AG04450 (cell line): ENCODE results near the gene NOS3. TPM values are rescaled to one million over a fixed set of nuclear protein-coding genes. Genes with fewer than 3 reads are reported as not detected.
"Not testable (repeated sequence)": the region's sequence is repeated elsewhere in the genome, so short reads cannot be mapped to it uniquely, and the experiment has no call there.

Experiments
- CTCF ChIA-PET: fragments of 300-600, 350-600 bp; formaldehyde crosslinking; extraction: SDS; loops from one replicate; lab custom pipeline; 2022; ENCODE audit warnings: antibody characterized with exemption, inconsistent platforms; lab: Charles Lee
- POLR2A ChIA-PET: fragments of 350-600 bp; formaldehyde crosslinking; extraction: SDS; loops from one replicate; lab custom pipeline; 2021; ENCODE audit warnings: antibody characterized with exemption, inconsistent platforms; lab: Yijun Ruan, JAX
- DNase-seq: peaks from one replicate; pipeline ENCODE4 v3.0.0-alpha.2; 2011; ENCODE audit warnings: low read depth, low spot score
- H3K27ac ChIP-seq: one replicate; pipeline ENCODE4 v1.5.1; 2012; ENCODE audit warnings: low read depth, low read length, control low read depth
- H3K27me3 ChIP-seq: one replicate; pipeline ENCODE4 v1.6.0; 2012; ENCODE audit warnings: low read length; ENCODE audit not compliant: control insufficient read depth, insufficient read depth
- H3K4me3 ChIP-seq: 2 replicates; pipeline ENCODE4 v1.5.1; 2011; ENCODE audit warnings: mild to moderate bottlenecking, low read depth, low read length, control low read depth
- H3K9me3 ChIP-seq: 2 replicates; pipeline ENCODE4 v1.5.1; 2012; ENCODE audit warnings: low read length; ENCODE audit not compliant: control insufficient read depth, insufficient read depth
- polyA plus RNA-seq: library from polyadenylated mRNA; depleted of rRNA; stranded (reverse); fragments of >200 nt; gene quantifications from 2 replicates; pipeline ENCODE4 v1.2.3, GENCODE V29; 2011
- TF ChIP-seq, protein P1 (sequence below): IDR thresholded peaks from 2 replicates; pipeline ENCODE4 v1.5.1; 2011; ENCODE audit warnings: low read depth, low read length, control low read depth, inconsistent platforms

Gene NOS3
- polyA plus RNA-seq, 1 experiment, result 0.60 TPM

DNA sequence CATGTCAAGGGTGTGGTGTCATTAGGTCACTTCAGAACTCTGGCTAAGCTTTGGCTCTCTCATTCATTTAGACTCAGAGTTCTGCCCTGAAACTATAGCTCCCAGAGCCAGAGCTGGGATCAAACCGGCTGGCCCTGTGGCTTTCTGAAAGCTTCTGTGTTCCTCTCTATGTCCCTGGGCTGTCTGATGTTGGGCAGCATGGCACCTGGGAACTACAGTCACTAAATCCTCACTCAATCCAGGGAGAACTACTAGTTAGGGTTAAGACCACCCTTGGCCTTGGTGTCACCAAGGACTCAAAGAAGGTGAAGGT is 20.2 kb downstream of the NOS3 start:
- Histone ChIP-seq H3K27me3 (peaks cover 8% of the 10 kb centered on the region), H3K4me3 (peak overlapping the region; percentile 43), H3K9me3 (peaks cover 9% of the 10 kb centered on the region; the same call in 1 of the 2 replicates), H3K27ac (no peak overlapping the region)
- no peak for DNase-seq
- TF ChIP-seq, protein P1, sequence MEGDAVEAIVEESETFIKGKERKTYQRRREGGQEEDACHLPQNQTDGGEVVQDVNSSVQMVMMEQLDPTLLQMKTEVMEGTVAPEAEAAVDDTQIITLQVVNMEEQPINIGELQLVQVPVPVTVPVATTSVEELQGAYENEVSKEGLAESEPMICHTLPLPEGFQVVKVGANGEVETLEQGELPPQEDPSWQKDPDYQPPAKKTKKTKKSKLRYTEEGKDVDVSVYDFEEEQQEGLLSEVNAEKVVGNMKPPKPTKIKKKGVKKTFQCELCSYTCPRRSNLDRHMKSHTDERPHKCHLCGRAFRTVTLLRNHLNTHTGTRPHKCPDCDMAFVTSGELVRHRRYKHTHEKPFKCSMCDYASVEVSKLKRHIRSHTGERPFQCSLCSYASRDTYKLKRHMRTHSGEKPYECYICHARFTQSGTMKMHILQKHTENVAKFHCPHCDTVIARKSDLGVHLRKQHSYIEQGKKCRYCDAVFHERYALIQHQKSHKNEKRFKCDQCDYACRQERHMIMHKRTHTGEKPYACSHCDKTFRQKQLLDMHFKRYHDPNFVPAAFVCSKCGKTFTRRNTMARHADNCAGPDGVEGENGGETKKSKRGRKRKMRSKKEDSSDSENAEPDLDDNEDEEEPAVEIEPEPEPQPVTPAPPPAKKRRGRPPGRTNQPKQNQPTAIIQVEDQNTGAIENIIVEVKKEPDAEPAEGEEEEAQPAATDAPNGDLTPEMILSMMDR, result no peak
- ChIA-PET POLR2A (interaction anchor here (2.5 kb wide), 1 partner anchor 103 kb away, joined by 9 read pairs; no protein-coding TSS in a partner anchor), CTCF (interaction anchor here (1.1 to 4.0 kb wide), 9 partner anchors 10 to 113 kb away, joined by 3 to 24 read pairs (median 9); no protein-coding TSS in a partner anchor)

DNA sequence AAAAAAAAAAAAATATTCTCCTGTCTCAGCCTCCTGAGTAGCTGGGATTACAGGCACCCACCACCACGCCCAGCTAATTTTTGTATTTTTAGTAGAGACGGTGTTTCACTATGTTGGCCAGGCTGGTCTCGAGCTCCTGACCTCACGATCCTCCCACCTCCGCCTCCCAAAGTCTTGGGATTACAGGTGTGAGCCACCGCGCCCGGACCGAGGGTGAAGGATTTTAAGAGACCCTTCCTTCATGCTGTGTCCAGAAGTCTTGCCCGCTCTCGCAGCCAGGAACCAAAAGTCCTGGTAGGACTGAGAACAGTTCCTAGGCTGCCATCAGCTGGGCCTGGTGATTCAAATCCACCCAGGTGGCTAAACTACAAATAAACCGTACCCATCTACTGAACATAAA is 20.8 kb downstream of the NOS3 start:
- not testable (repeated sequence) for H3K9me3 ChIP-seq, H3K4me3 ChIP-seq, DNase-seq, H3K27ac ChIP-seq, H3K27me3 ChIP-seq
- ChIA-PET POLR2A (interaction anchor here (2.5 kb wide), 1 partner anchor 102 kb away, joined by 9 read pairs; no protein-coding TSS in a partner anchor), CTCF (interaction anchor here (1.1 to 3.6 kb wide), 11 partner anchors 10 to 159 kb away, joined by 3 to 17 read pairs (median 5); no protein-coding TSS in a partner anchor)

DNA sequence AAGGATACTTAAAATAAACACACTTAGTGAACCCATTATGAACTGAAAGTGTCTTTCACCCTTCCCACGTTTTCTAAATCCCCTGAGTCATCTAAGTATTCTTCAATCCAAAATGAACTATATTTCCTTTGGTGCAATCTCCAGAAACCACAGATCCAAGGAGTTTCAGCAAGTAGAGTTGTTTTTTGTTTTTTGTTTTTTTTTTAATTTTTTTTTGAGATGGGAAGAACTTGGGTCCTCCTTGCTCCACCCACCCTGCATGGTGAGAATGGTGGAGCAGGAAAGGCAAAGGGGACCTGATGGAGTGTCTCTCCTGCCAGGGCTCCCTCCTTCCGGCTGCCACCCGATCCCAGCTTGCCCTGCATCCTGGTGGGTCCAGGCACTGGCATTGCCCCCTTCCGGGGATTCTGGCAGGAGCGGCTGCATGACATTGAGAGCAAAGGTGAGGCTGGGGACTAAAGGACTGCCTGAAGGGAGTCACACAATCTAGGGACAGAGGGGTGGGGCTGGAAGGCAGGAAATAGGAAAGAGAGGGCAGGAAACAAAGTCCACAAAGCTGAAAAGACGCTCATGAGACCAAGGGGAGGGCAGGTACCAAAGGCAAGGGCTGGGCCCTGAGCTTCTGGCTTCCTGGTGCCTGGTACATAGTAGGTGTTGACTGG is 21.3 kb downstream of the NOS3 start:
- TF ChIP-seq, protein P1, result no peak
- peaks cover 8% of the 10 kb centered on the region for H3K27me3 ChIP-seq
- ChIA-PET POLR2A (no interaction called here), CTCF (interaction anchor here (0.7 to 3.3 kb wide), 12 partner anchors 9 to 158 kb away, joined by 3 to 13 read pairs (median 4); no protein-coding TSS in a partner anchor)
- DNase-seq, result no peak
- H3K4me3 ChIP-seq, result no peak overlapping the region
- peaks cover 9% of the 10 kb centered on the region; the same call in 1 of the 2 replicates for H3K9me3 ChIP-seq
- no peak overlapping the region for H3K27ac ChIP-seq

DNA sequence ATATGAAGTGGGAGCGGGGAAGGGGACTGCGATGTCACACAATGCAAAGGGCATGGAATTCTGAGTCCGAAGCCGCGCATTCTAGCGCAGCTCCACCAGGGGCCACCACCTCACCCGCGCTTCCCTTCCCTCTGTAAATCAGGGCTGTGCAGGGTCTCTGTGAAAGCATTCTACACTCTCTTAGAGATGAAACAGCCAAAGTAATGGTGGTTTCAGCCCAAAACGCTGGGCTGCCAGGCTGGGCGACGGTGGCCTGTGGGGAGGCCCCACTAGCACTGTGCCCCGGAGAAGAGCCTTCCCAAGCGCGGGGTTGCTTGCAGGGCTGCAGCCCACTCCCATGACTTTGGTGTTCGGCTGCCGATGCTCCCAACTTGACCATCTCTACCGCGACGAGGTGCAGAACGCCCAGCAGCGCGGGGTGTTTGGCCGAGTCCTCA is 22.1 kb downstream of the NOS3 start:
- Histone ChIP-seq H3K27ac (no peak overlapping the region), H3K4me3 (no peak overlapping the region), H3K9me3 (peaks cover 9% of the 10 kb centered on the region; the same call in 1 of the 2 replicates), H3K27me3 (peaks cover 15% of the 10 kb centered on the region)
- CTCF ChIA-PET, result interaction anchor here (1.0 to 3.3 kb wide), 8 partner anchors 8 to 158 kb away, joined by 3 to 13 read pairs (median 4); no protein-coding TSS in a partner anchor
- DNase-seq, result no peak
- POLR2A ChIA-PET, result interaction anchor here (0.9 kb wide), 1 partner anchor 34 kb away, joined by 3 read pairs; no protein-coding TSS in a partner anchor
- TF ChIP-seq, protein P1, result peak; percentile 68

DNA sequence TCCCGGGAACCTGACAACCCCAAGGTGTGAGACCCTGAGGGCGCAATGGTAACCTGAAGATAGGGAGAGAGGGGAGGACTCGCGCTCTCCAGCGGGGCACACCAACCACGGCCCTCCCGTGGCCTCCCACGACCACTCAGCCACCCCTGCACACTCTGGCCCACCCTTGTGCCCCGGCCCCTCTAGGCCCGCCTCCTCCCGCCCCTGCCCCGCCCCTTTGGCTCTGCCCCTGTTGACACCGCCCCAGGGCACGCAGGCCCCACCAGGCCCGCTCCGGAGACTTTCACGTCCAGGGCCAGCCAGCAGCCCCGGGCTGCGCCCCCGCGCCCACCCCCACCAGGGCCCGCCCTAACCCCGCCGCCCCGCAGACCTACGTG is 22.5 kb downstream of the NOS3 start:
- peaks cover 9% of the 10 kb centered on the region; the same call in 1 of the 2 replicates for H3K9me3 ChIP-seq
- DNase-seq, result no peak
- TF ChIP-seq, protein P1, result no peak
- peak overlapping the region; percentile 25; the same call in 1 of the 2 replicates for H3K4me3 ChIP-seq
- POLR2A ChIA-PET, result interaction anchor here (0.6 to 0.9 kb wide), 2 partner anchors 34 to 45 kb away, joined by 3 read pairs; no protein-coding TSS in a partner anchor
- no peak overlapping the region for H3K27ac ChIP-seq
- H3K27me3 ChIP-seq, result peaks cover 19% of the 10 kb centered on the region
- CTCF ChIA-PET, result interaction anchor here (0.7 to 0.8 kb wide), 3 partner anchors 50 to 233 kb away, joined by 5 to 6 read pairs (median 5); no protein-coding TSS in a partner anchor
